Panc1 (cell line): ENCODE measurements around the gene MRM1.

Source experiments
- CTCF ChIP-seq: fragments of 450-650 bp; IDR thresholded peaks from 2 replicates; pipeline ENCODE4 v1.5.1; 2017; ENCODE audit warnings: mild to moderate bottlenecking
- POLR2AphosphoS5 ChIP-seq: IDR thresholded peaks from 2 replicates; pipeline ENCODE4 v1.6.1; 2012; ENCODE audit warnings: mild to moderate bottlenecking, low read depth, low read length, moderate library complexity
- REST ChIP-seq, 2 experiments: IDR thresholded peaks; 2 replicates each; pipeline ENCODE4 v1.6.1; 2011 to 2012; ENCODE audit warnings: low read depth in 2 of 2, control low read depth in 1 of 2, low read length in 1 of 2, mild to moderate bottlenecking in 1 of 2, moderate library complexity in 1 of 2; ENCODE audit not compliant: insufficient read depth in 1 of 2

GRCh38 chr17:36655726-36656125 lies 54.3 kb downstream of the MRM1 start:
- TF ChIP-seq CTCF (no peak), POLR2AphosphoS5 (no peak), REST (IDR thresholded peaks at IDR 0.05; ENCODE audit: insufficient read depth in 1 of 2, low read depth in 2 of 2, low read length in 1 of 2) (no peak)
